Stimulated activated CD4-positive, alpha-beta T cell treated with anti-CD3 and anti-CD28 coated beads, Interleukin-12 subunit alpha, Interleukin-12 subunit beta, amount 100 ng/mL, for 48 hours (primary cell): ENCODE results near the gene NBPF14.
"Not testable (repeated sequence)": the region's sequence is repeated elsewhere in the genome, so short reads cannot be mapped to it uniquely, and the experiment has no call there.

Experiments used
- DNase-seq, 3 donors: peaks; one replicate each; pipeline ENCODE4 v3.0.0-alpha.2; 2020; ENCODE audit warnings: low read depth in 2 of 3, low spot score in 1 of 3

The NBPF14 gene

DNA sequence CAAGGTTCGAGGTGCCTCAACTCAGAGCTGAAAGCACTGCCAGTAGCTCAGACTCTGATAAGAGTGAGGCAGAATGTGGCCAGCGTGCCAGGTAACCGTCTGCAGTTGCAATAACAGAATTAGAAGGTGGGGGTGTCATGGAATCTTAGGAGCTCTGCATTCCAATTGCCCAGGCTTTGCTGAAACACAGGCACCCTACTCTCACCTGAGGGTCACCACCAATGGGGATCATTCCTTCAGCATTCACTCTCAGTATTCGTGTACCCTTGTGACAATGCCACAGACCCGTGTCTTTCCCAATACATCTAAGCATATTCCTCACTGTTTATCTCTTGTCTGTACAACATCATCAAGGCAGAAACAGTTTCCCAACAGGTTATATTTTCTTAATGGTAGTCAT, at the start of gene NBPF14:
NBPF14 (minus strand) TSS at position 101 of the 400 bp plus-strand sequence. CDS start 294 bp downstream, outside the sequence.
- DNase-seq: not testable (repeated sequence)

DNA sequence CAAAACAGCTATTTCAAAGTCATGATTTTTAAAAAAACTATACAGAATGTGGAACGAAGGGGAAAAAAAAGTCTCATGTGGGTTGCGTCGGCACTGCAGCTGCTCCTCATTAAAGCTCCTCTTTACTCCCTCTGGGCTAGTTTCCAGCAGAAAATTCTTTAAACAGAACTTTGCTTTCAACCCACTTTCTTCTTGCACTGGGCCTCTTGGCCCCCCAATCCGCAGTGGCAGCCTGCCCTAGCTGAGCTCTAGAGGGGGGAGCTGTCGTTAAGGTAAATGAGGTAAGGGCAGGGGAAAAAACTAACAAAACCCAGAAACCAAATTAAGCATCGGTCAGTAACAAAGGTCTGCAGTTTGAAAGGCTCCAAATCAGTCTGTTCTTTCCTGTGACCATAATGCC, 29.6 kb upstream of the NBPF14 start:
- DNase-seq: not testable (repeated sequence)

- not testable (repeated sequence) for DNase-seq
Measured at GRCh38 chr1:148618216-148618615, 22.4 kb upstream of the NBPF14 start.

GRCh38 chr1:148605266-148605665, 9.5 kb upstream of the NBPF14 start:
- DNase-seq: not testable (repeated sequence)

DNA sequence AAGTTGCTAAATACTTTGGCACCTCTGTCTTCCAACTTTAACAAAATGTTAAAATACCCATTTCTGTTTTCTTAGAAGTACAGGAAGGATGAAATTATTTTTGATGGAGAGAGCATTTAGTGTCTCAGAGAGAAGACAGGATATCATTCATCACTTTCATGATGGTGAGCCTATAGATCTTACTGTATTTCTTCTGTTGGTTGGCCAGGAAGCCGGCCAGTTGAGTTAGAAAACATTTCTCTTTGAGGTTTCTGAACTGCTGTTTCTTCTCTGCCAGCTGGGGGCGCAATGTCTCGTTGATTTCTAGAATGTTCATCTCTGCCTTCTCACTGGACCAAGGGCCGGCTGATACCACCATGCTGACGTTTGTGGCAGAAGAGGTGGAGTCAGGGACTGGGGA, 451 bp downstream of the NBPF14 start:
- DNase-seq: not testable (repeated sequence)

- not testable (repeated sequence) for DNase-seq
Measured at GRCh38 chr1:148591098-148591497, 4.7 kb downstream of the NBPF14 start.

DNA sequence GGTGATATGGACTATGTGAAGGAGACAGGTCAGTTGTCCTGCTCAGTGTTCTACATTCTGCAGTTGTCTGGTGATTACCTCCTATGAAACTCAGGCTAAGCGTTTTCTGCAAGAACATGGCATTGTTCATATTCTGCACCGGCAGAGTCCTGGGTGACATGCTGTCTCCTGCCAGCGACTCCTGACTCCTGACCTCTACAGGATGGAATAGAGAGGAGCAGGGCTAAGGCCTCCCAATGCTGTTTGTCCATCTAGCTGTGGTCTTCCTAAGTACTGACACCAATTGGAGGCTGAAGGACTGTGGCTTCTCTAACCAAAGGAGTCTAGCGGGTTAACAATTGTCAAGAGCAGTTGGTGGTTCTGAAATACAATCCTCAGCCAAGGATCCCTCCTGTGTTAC, 63.7 kb downstream of the NBPF14 start:
- not testable (repeated sequence) for DNase-seq

GRCh38 chr1:148529101-148529567, 66.7 kb downstream of the NBPF14 start:
- peak; percentile 53 to 68 (median 62) for DNase-seq

DNA sequence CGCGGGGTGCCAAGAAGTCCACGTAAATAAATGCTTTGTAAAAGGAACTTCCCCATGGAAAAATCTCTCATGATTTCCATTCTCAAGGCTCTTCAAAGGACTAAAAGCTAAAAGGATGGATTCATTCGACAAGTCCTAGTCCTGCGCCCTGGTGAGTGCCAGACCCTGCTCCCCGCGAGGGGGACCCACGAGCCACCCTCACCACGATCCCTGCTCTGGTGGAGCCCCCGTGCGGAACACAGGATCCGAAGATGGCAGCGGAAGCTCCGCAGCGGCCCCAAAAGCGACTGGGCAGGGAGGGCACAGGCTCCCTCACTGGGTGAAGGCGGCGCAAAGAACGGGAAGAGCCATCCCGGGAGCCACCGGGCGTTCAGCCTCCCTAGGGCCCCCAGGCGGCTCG, 67.2 kb downstream of the NBPF14 start:
- DNase-seq: not testable (repeated sequence)

DNA sequence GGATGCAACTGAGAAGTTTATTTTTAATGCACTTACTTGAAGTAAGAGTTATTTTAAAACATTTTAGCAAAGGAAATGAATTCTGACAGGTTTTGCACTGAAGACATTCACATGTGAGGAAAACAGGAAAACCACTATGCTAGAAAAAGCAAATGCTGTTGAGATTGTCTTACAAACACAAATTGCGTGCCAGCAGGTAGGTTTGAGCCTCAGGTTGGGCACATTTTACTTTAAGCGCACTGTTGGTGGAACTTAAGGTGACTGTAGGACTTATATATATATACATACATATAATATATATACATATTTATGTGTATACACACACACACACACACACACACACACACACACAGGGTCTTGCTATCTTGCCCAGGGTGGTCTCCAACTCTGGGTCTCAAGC, 69.2 kb downstream of the NBPF14 start:
- DNase-seq: not testable (repeated sequence)

GRCh38 chr1:148523205-148524144, 72.3 kb downstream of the NBPF14 start:
- not testable (repeated sequence) for DNase-seq

DNA sequence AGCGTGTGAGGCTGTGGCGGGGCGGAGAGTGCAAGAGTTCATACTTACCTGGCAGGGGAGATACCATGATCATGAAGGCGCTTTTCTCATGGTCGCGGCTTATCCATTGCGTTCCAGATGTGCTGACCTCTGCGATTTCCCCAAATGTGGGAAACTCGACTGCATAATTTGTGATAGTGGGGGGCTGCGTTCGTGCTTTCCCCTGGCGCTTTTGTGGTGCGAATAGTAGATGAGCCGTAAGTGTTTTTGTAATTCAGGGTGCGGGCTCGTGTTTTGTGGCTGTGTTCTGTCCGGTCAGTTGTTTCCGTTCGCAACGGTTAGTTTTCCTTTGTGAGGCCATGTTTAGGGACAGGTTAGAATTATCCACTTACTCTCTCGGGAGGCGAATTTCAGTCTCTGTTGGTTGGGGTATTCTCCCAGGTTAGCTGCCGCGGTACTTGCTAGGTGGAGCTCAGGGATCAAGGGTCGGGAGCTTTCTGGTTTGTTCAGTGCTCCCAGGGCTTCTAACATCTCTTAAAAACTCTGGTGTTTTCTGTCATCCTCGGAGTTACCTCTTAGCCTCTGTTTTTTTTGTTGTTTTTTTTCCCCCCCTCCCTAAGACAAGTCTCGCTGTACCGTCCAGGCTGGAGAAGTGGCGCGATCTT, 73.1 kb downstream of the NBPF14 start:
- peak; percentile 86 to 93 (median 93) for DNase-seq

GRCh38 chr1:148522072-148522471, 73.7 kb downstream of the NBPF14 start:
- DNase-seq: peak; percentile 60 to 82 (median 75)

DNA sequence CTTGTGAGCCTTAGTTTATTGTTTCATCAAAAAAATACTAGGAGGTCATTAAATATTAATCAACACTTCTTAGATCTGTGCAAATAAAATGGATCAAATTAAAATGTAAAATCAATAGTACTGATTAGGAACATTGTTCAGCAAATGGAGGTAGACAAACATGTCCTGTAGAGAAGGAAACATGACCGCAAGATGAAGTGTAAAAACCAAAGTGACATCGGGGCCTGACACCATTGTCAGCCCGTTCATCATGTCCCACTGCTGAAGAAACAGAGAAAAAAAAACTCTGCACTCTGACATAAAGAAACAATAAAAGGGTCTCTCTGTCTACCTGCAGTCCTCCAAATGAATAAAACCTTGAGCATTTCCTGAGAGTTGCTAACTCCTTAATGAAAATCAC, 81.5 kb downstream of the NBPF14 start:
- DNase-seq: not testable (repeated sequence)

DNA sequence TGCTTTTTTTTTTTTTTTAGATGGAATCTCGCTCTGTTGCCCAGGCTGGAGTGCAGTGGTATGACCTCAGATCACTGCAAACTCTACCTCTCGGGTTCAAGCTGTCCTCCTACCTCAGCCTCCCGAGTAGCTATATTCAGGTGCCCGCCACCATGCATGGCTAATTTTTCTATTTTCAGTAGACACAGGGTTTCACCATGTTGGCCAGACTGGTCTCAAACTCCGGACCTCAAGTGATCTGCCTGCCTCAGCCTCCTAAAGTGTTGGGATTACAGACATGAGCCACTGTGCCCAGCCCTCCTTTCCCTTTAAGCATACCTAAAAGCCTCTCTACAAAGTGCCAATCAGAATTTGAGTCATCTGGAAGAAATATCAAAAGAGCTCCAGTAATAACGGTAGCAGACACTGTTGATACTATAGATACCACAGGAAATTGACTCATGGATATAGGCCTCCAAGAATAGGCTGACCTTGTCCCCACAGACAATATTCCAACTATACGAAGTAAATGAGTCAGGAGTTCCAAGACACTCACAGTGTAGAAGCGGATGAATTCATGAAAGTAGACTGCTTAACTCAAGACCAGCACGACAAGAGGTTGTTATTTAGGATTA, 83.1 kb downstream of the NBPF14 start:
- not testable (repeated sequence) for DNase-seq

- not testable (repeated sequence) for DNase-seq
Measured at GRCh38 chr1:148493933-148494332, 101.9 kb downstream of the NBPF14 start.

DNA sequence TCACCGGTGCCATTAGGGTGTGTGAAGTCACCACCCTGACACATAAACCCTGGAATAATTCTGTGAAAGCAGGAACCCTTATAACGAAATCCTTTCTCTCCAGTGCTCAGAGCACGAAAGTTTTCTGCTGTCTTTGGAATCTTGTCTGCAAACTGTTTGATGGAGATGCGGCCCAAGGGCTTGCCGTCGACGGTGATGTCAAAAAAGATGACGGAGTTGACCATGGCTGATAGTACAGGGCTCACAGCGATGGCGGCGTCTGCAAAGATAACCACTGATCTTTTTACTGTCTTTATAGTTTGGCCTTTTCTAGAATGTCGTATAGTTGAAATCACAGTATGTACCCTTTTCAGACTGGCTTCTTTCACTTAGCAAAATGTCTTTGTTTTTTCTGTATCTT, 112.8 kb downstream of the NBPF14 start, which contains the start of gene PPIAL4G:
PPIAL4G (minus strand) TSS at position 274 of the 400 bp plus-strand sequence; CDS start at position 224, 50 bp downstream.
- DNase-seq: not testable (repeated sequence)
